Neuronal stem cell (in vitro differentiated cells): ENCODE data around the gene PTPN9.
"Not testable (repeated sequence)": the region's sequence is repeated elsewhere in the genome, so short reads cannot be mapped to it uniquely, and the experiment has no call there.

Source experiments
- DNase-seq: peaks from one replicate; pipeline ENCODE4 v3.0.0-alpha.2; 2013; ENCODE audit warnings: low spot score
- H2AFZ ChIP-seq: one replicate; pipeline ENCODE4 v1.6.1; 2013; ENCODE audit warnings: mild to moderate bottlenecking, low read length, inconsistent platforms
- H2AK5ac ChIP-seq: 2 replicates; pipeline ENCODE4 v1.6.1; 2013; ENCODE audit warnings: low read depth, mild to moderate bottlenecking, inconsistent platforms, low read length, moderate library complexity, mixed read lengths
- H2BK120ac ChIP-seq: 2 replicates; pipeline ENCODE4 v1.6.1; 2013; ENCODE audit warnings: low read depth, mild to moderate bottlenecking, inconsistent platforms, low read length, moderate library complexity, mixed read lengths
- H2BK12ac ChIP-seq: one replicate; pipeline ENCODE4 v1.6.1; 2013; ENCODE audit warnings: low read length, inconsistent platforms
- H2BK15ac ChIP-seq: 2 replicates; pipeline ENCODE4 v1.6.1; 2013; ENCODE audit warnings: mild to moderate bottlenecking, low read length, inconsistent platforms, mixed read lengths
- H2BK5ac ChIP-seq: one replicate; pipeline ENCODE4 v1.6.1; 2013; ENCODE audit warnings: inconsistent platforms, mild to moderate bottlenecking, low read length, moderate library complexity
- H3K14ac ChIP-seq: one replicate; pipeline ENCODE4 v1.6.1; 2013; ENCODE audit warnings: low read length, inconsistent platforms
- H3K18ac ChIP-seq: 2 replicates; pipeline ENCODE4 v1.6.1; 2013; ENCODE audit warnings: low read length, inconsistent platforms
- H3K23ac ChIP-seq: 2 replicates; pipeline ENCODE4 v1.6.1; 2013; ENCODE audit warnings: low read depth, mild to moderate bottlenecking, mixed read lengths, low read length, inconsistent platforms; ENCODE audit not compliant: poor library complexity
- H3K27ac ChIP-seq: replicated peaks from 3 replicates; pipeline ENCODE4 v1.5.1; 2013; ENCODE audit warnings: low read length, inconsistent platforms
- H3K27me3 ChIP-seq, 3 experiments: 2 replicates each; pipeline ENCODE4 v1.6.1; 2013; ENCODE audit warnings: low read length in 3 of 3, mild to moderate bottlenecking in 2 of 3, inconsistent platforms in 1 of 3, low read depth in 1 of 3, mixed read lengths in 1 of 3, moderate library complexity in 1 of 3; ENCODE audit not compliant: control insufficient read depth in 3 of 3, insufficient read depth in 3 of 3
- H3K36me3 ChIP-seq, 2 donors: replicated peaks in 1 of 2; 2 replicates each; pipeline ENCODE4 v1.6.1; 2013; ENCODE audit warnings: low read length in 2 of 2; ENCODE audit not compliant: control insufficient read depth in 2 of 2, insufficient read depth in 2 of 2
- H3K4ac ChIP-seq: 2 replicates; pipeline ENCODE4 v1.6.1; 2013; ENCODE audit warnings: inconsistent platforms, mild to moderate bottlenecking, low read length, moderate library complexity
- H3K4me1 ChIP-seq, 2 donors: 1 replicate in 1 of 2; 2 replicates in 1 of 2; pipeline ENCODE4 v1.6.1; 2013; ENCODE audit warnings: low read length in 2 of 2, low read depth in 1 of 2; ENCODE audit not compliant: control insufficient read depth in 2 of 2, insufficient read depth in 1 of 2
- H3K4me2 ChIP-seq: one replicate; pipeline ENCODE4 v1.6.1; 2013; ENCODE audit warnings: mild to moderate bottlenecking, low read length, inconsistent platforms; ENCODE audit not compliant: insufficient read depth, poor library complexity, severe bottlenecking
- H3K4me3 ChIP-seq, 2 donors: 2 replicates each; pipeline ENCODE4 v1.5.1; 2013; ENCODE audit warnings: low read length in 2 of 2, mild to moderate bottlenecking in 2 of 2, inconsistent platforms in 1 of 2, moderate library complexity in 1 of 2
- H3K79me1 ChIP-seq: one replicate; pipeline ENCODE4 v1.6.1; 2013; ENCODE audit warnings: low read depth, mild to moderate bottlenecking, inconsistent platforms, low read length, moderate library complexity
- H3K9ac ChIP-seq: one replicate; pipeline ENCODE4 v1.6.1; 2013; ENCODE audit warnings: mild to moderate bottlenecking, low read depth, low read length, inconsistent platforms; ENCODE audit not compliant: poor library complexity
- H3K9me3 ChIP-seq, 2 donors: replicated peaks in 1 of 2; 2 replicates each; pipeline versions ENCODE3 to v1.6.1; 2013; ENCODE audit warnings: low read length in 2 of 2, mild to moderate bottlenecking in 2 of 2, inconsistent platforms in 1 of 2, low read depth in 1 of 2, mixed read lengths in 1 of 2, moderate library complexity in 1 of 2; ENCODE audit not compliant: control insufficient read depth in 2 of 2, insufficient read depth in 1 of 2
- H4K8ac ChIP-seq: one replicate; pipeline ENCODE4 v1.6.1; 2013; ENCODE audit warnings: low read depth, mild to moderate bottlenecking, inconsistent platforms, low read length, moderate library complexity
- H4K91ac ChIP-seq: one replicate; pipeline ENCODE4 v1.6.1; 2013; ENCODE audit warnings: low read length, low read depth, mild to moderate bottlenecking, inconsistent platforms; ENCODE audit not compliant: poor library complexity
- WGBS, 2 donors: extraction: QIAGEN DNeasy Blood & Tissue Kit; methylation state at CpG; one replicate each; pipeline ENCODE4 v1.1.7; 2013; ENCODE audit warnings: missing lambda C conversion rate in 2 of 2, mixed read lengths in 1 of 2; ENCODE audit not compliant: insufficient read length in 2 of 2, insufficient replicate concordance in 1 of 2; ENCODE audit errors: extremely low coverage in 2 of 2; 5-methylcytosine and 5-hydroxymethylcytosine counted together

PTPN9 gene

DNA sequence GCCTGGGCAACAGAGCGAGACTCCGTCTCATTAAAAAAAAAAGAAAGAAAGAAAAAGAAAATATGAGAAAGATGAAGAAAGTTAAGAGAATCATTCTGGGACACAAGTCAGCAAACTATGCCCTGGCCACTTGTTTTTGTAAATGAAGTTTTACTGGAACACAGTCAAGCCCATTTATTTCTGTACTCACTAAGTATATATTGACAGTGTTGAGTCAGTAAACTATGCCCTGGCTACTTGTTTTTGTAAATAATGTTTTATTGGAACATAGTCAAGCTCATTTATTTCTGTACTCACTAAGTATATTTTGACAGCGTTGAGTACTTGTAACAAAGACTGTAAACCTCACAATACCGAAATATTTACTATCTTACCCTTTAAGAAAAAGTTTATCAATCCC, 85.4 kb downstream of the PTPN9 start:
- Histone ChIP-seq H3K14ac (no peak overlapping the region), H2BK120ac (no peak overlapping the region), H3K9me3 (peaks cover 0 to 3% of the 10 kb centered on the region in 2 donors), H2BK15ac (no peak overlapping the region), H3K4ac (no peak overlapping the region), H3K27ac (no peak overlapping the region), H3K4me3 (no peak overlapping the region), H4K91ac (no peak overlapping the region), H2AK5ac (no peak overlapping the region), H3K9ac (no peak overlapping the region), H2BK5ac (no peak overlapping the region), H4K8ac (no peak overlapping the region), H2BK12ac (no peak overlapping the region), H3K79me1 (no peaks in the 10 kb centered on the region), H3K36me3 (peaks cover 0 to 88% of the 10 kb centered on the region in 2 donors), H3K27me3 (no peaks in the 10 kb centered on the region), H3K4me1 (no peaks in the 10 kb centered on the region), H3K4me2 (no peak overlapping the region), H3K18ac (no peak overlapping the region), H2AFZ (no peak overlapping the region), H3K23ac (no peak overlapping the region)
- DNase-seq, result no peak
- WGBS, 2 donors, result no CpG with 5 or more reads among the region's 4 CpGs

DNA sequence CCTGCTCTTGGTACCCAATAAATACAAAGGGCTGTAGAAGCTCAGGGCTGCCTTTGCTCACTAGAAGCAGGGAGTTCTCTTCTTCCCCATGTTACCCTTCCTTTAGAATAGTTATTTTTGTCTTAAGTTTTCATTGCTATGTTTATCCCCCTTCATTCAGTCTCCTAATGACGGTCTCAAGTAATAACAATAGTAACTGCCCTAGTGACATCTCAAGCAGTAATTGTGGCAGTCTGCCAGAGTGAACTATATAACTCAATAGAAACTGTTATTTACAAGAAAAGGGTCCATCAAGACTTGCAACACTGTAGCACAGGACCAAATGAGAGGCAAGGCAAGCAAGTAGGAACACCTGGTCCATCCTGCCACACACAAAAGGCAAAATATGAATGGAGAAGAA, 95.2 kb downstream of the PTPN9 start:
- Histone ChIP-seq H2AK5ac (no peak overlapping the region), H3K9me3 (peaks cover 0 to 23% of the 10 kb centered on the region in 2 donors), H2BK5ac (no peak overlapping the region), H2BK120ac (no peak overlapping the region), H3K4me3 (no peak overlapping the region), H3K27me3 (no peaks in the 10 kb centered on the region), H3K4me2 (no peak overlapping the region), H3K9ac (no peak overlapping the region), H2AFZ (no peak overlapping the region), H3K18ac (no peak overlapping the region), H2BK12ac (no peak overlapping the region), H3K23ac (no peak overlapping the region), H3K27ac (no peak overlapping the region), H3K79me1 (no peaks in the 10 kb centered on the region), H2BK15ac (no peak overlapping the region), H3K4ac (no peak overlapping the region), H4K8ac (no peak overlapping the region), H3K36me3 (peaks cover 6 to 62% of the 10 kb centered on the region in 2 donors), H3K14ac (no peak overlapping the region), H3K4me1 (no peaks in the 10 kb centered on the region), H4K91ac (no peak overlapping the region)
- no peak for DNase-seq
- no CpG with 5 or more reads among the region's 1 CpG for WGBS, 2 donors

DNA sequence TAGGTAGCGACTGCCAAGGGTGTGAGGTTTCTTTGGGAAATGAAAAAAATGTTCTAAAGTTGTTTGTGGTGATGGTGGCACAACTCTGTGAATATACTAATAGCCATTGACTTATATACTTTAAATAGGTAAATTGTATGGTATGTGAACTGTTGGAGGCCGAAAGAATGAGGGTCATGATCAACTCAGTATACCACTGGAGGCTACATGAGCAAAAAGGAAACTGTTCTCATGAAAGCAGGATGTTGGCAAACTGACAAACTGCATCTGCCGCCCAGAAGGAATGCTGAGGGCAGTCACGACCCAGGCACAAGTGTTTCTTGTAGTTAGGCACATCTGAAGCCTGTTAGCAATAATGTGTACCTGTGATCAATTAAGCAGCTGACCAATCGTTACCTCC, 95.6 kb downstream of the PTPN9 start:
- not testable (repeated sequence) for H3K4me1 ChIP-seq, H3K4me3 ChIP-seq, H3K27me3 ChIP-seq, H3K9ac ChIP-seq, H3K18ac ChIP-seq, DNase-seq, H2BK5ac ChIP-seq, H2AFZ ChIP-seq, H3K23ac ChIP-seq, H3K4me2 ChIP-seq, H2BK120ac ChIP-seq, H2BK15ac ChIP-seq, H4K91ac ChIP-seq, H3K4ac ChIP-seq, H2BK12ac ChIP-seq, H3K14ac ChIP-seq, H3K79me1 ChIP-seq, H3K27ac ChIP-seq, H4K8ac ChIP-seq, H2AK5ac ChIP-seq
- no CpG with 5 or more reads among the region's 5 CpGs for WGBS, 2 donors
- peaks cover 6 to 62% of the 10 kb centered on the region in 2 donors for H3K36me3 ChIP-seq
- H3K9me3 ChIP-seq, result peaks cover 0 to 23% of the 10 kb centered on the region in 2 donors

DNA sequence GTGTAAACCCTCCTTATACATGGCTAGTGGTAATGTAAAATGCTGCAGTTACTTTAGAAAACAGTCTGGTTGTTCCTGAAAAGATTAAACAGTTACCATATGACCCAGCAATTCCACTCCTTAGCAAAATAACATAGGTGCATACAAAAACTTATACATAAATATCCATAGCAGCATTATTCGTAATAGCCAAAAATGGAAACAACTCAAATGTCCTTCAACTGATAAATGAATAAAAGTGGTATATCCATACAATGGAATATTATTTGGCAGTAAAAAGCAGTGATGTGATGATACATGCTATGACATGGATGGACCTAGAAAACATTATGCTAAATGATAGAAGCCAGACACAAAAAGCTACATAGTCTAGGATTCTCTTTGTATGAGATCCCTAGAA, 96.0 kb downstream of the PTPN9 start:
- Histone ChIP-seq H3K79me1 (no peaks in the 10 kb centered on the region), H3K27me3 (no peaks in the 10 kb centered on the region), H3K18ac (no peak overlapping the region), H2BK5ac (no peak overlapping the region), H3K4me2 (no peak overlapping the region), H4K8ac (no peak overlapping the region), H3K23ac (no peak overlapping the region), H3K9me3 (peaks cover 0 to 23% of the 10 kb centered on the region in 2 donors), H2BK15ac (no peak overlapping the region), H3K14ac (no peak overlapping the region), H3K9ac (no peak overlapping the region), H2AFZ (no peak overlapping the region), H3K36me3 (peaks cover 8 to 62% of the 10 kb centered on the region in 2 donors), H3K4me3 (no peak overlapping the region), H2AK5ac (no peak overlapping the region), H4K91ac (no peak overlapping the region), H3K4ac (no peak overlapping the region), H2BK12ac (no peak overlapping the region), H2BK120ac (no peak overlapping the region), H3K27ac (no peak overlapping the region), H3K4me1 (no peaks in the 10 kb centered on the region)
- DNase-seq, result no peak
- no CpG with 5 or more reads among the region's 1 CpG for WGBS, 2 donors
